Renal cortex interstitium (tissue), 11 donors: ENCODE data around the gene POMGNT2. TPM values are rescaled to one million over a fixed set of nuclear protein-coding genes. Genes with fewer than 3 reads are reported as not detected.
"Not testable (repeated sequence)": the region's sequence is repeated elsewhere in the genome, so short reads cannot be mapped to it uniquely, and the experiment has no call there.

Experiments used
- DNase-seq, 11 donors: peaks; one replicate each; pipeline ENCODE4 v3.0.0-alpha.2; 2013; ENCODE audit warnings: low read depth in 9 of 11, low spot score in 4 of 11; ENCODE audit errors: extremely low read depth in 1 of 11
- polyA plus RNA-seq, 3 donors: library from polyadenylated mRNA; unstranded; fragments of 120-200 nt; gene quantifications; one replicate each; pipeline ENCODE4 v1.2.1, GENCODE V29; 2013; ENCODE audit not compliant: insufficient read length in 3 of 3

POMGNT2 gene
- polyA plus RNA-seq, 3 donors, result 17.5 to 23.6 (median 20.6) TPM

- no peak for DNase-seq
These were observed 43.3 kb downstream of the POMGNT2 start for GRCh38 chr3:43062564-43063040.

- no peak for DNase-seq
These were observed 43.8 kb downstream of the POMGNT2 start for GRCh38 chr3:43062040-43062563.

- DNase-seq, result no peak
These were observed 44.6 kb downstream of the POMGNT2 start for GRCh38 chr3:43061101-43061895.

- DNase-seq, result no peak
These were observed 46.4 kb downstream of the POMGNT2 start for GRCh38 chr3:43059456-43059855.

GRCh38 chr3:43055806-43056770 is 49.8 kb downstream of the POMGNT2 start:
- no peak for DNase-seq

GRCh38 chr3:43055393-43055792 is 50.5 kb downstream of the POMGNT2 start:
- DNase-seq, result no peak

GRCh38 chr3:43054754-43055153 is 51.1 kb downstream of the POMGNT2 start:
- DNase-seq, result no peak

GRCh38 chr3:43053291-43053690 is 52.6 kb downstream of the POMGNT2 start:
- DNase-seq, result no peak

- no peak for DNase-seq
These were observed 57.4 kb downstream of the POMGNT2 start for GRCh38 chr3:43048470-43048869.

GRCh38 chr3:43046583-43046982 is 59.3 kb downstream of the POMGNT2 start:
- no peak for DNase-seq

- not testable (repeated sequence) for DNase-seq
These were observed 60.8 kb downstream of the POMGNT2 start for GRCh38 chr3:43045079-43045478.

- DNase-seq, result no peak
These were observed 62.1 kb downstream of the POMGNT2 start for GRCh38 chr3:43043793-43044192.

GRCh38 chr3:43043071-43043766 is 62.7 kb downstream of the POMGNT2 start:
- no peak for DNase-seq

- DNase-seq, result no peak
These were observed 64.4 kb downstream of the POMGNT2 start for GRCh38 chr3:43041517-43041916.

GRCh38 chr3:43038010-43038409 is 67.9 kb downstream of the POMGNT2 start:
- DNase-seq, result no peak

GRCh38 chr3:43036621-43037423 is 69.1 kb downstream of the POMGNT2 start:
- DNase-seq, result no peak

- no peak for DNase-seq
These were observed 70.0 kb downstream of the POMGNT2 start for GRCh38 chr3:43035801-43036365.

- DNase-seq, result no peak
These were observed 71.0 kb downstream of the POMGNT2 start for GRCh38 chr3:43034911-43035310.
